Fibroblast of lung (primary cell): Measurements from ENCODE around the gene TTC17.

Experiments used
- EZH2 ChIP-seq: IDR thresholded peaks from 2 replicates; pipeline ENCODE4 v1.5.1; 2012; ENCODE audit warnings: low read length, control low read depth, mild to moderate bottlenecking; ENCODE audit errors: missing control alignments
- TF ChIP-seq, protein P1 (sequence below), 2 donors: IDR thresholded peaks in 1 of 2; conservative IDR thresholded peaks in 1 of 2; 1 replicate in 1 of 2; 2 replicates in 1 of 2; pipeline ENCODE4 v1.5.1; 2011 to 2012; ENCODE audit warnings: low read length in 2 of 2, control low read depth in 1 of 2, inconsistent platforms in 1 of 2, low read depth in 1 of 2, mild to moderate bottlenecking in 1 of 2

- TF ChIP-seq, protein P1, sequence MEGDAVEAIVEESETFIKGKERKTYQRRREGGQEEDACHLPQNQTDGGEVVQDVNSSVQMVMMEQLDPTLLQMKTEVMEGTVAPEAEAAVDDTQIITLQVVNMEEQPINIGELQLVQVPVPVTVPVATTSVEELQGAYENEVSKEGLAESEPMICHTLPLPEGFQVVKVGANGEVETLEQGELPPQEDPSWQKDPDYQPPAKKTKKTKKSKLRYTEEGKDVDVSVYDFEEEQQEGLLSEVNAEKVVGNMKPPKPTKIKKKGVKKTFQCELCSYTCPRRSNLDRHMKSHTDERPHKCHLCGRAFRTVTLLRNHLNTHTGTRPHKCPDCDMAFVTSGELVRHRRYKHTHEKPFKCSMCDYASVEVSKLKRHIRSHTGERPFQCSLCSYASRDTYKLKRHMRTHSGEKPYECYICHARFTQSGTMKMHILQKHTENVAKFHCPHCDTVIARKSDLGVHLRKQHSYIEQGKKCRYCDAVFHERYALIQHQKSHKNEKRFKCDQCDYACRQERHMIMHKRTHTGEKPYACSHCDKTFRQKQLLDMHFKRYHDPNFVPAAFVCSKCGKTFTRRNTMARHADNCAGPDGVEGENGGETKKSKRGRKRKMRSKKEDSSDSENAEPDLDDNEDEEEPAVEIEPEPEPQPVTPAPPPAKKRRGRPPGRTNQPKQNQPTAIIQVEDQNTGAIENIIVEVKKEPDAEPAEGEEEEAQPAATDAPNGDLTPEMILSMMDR (conservative IDR thresholded peaks at IDR 0.05 in 1 of 2, IDR thresholded peaks at IDR 0.05 in 1 of 2; ENCODE audit: low read depth in 1 of 2, low read length in 2 of 2), result no peak
- TF ChIP-seq EZH2, result no peak
Observed at GRCh38 chr11:43377389-43377788, 18.7 kb downstream of the TTC17 start.
